Right kidney (tissue), 1 donor: ENCODE results near the gene CAPN14.

Experiments used
- DNase-seq: peaks from one replicate; pipeline ENCODE4 v3.0.0-alpha.2; 2016

The CAPN14 gene

GRCh38 chr2:31226266-31226665 is 9.0 kb upstream of the CAPN14 start:
- DNase-seq, result no peak

- DNase-seq, result no peak
Observed at GRCh38 chr2:31223749-31224148, 6.4 kb upstream of the CAPN14 start.

- DNase-seq, result no peak
Observed at GRCh38 chr2:31223026-31223425, 5.7 kb upstream of the CAPN14 start.

- DNase-seq, result no peak
Observed at GRCh38 chr2:31222071-31222470, 4.8 kb upstream of the CAPN14 start.

- DNase-seq, result no peak
Observed at GRCh38 chr2:31221544-31221943, 4.2 kb upstream of the CAPN14 start.

GRCh38 chr2:31219131-31219969 is 2.0 kb upstream of the CAPN14 start:
- no peak for DNase-seq

GRCh38 chr2:31216734-31217133 is 581 bp downstream of the CAPN14 start:
- DNase-seq, result no peak

- DNase-seq, result no peak
Observed at GRCh38 chr2:31214444-31214915, 2.8 kb downstream of the CAPN14 start.

- DNase-seq, result no peak
Observed at GRCh38 chr2:31213601-31214443, 3.5 kb downstream of the CAPN14 start.

GRCh38 chr2:31212659-31213600 is 4.4 kb downstream of the CAPN14 start:
- no peak for DNase-seq

- no peak for DNase-seq
Observed at GRCh38 chr2:31208240-31208639, 9.1 kb downstream of the CAPN14 start.

- no peak for DNase-seq
Observed at GRCh38 chr2:31207790-31208189, 9.5 kb downstream of the CAPN14 start.

GRCh38 chr2:31205613-31206012 is 11.7 kb downstream of the CAPN14 start:
- no peak for DNase-seq

GRCh38 chr2:31205186-31205585 is 12.1 kb downstream of the CAPN14 start:
- DNase-seq, result peak; percentile 11

GRCh38 chr2:31204783-31205182 is 12.5 kb downstream of the CAPN14 start:
- no peak for DNase-seq

- DNase-seq, result no peak
Observed at GRCh38 chr2:31203916-31204315, 13.4 kb downstream of the CAPN14 start.

GRCh38 chr2:31202833-31203232 is 14.5 kb downstream of the CAPN14 start:
- no peak for DNase-seq

GRCh38 chr2:31202041-31202440 is 15.3 kb downstream of the CAPN14 start:
- DNase-seq, result no peak

- DNase-seq, result no peak
Observed at GRCh38 chr2:31200972-31201371, 16.3 kb downstream of the CAPN14 start.

- no peak for DNase-seq
Observed at GRCh38 chr2:31199206-31199605, 18.1 kb downstream of the CAPN14 start.

- no peak for DNase-seq
Observed at GRCh38 chr2:31197669-31198068, 19.6 kb downstream of the CAPN14 start.

- DNase-seq, result no peak
Observed at GRCh38 chr2:31197166-31197565, 20.1 kb downstream of the CAPN14 start.
